HUES48 (cell line): Measurements from ENCODE around the gene H6PD.
A peak's percentile ranks its signal among the peaks of the same experiment; 100 is the strongest.

Source experiments
- H3K27ac ChIP-seq: one replicate; pipeline ENCODE4 v1.7.0; 2013; ENCODE audit warnings: low read depth, low read length, inconsistent platforms
- H3K27me3 ChIP-seq: 2 replicates; pipeline ENCODE4 v1.6.1; 2013; ENCODE audit warnings: mild to moderate bottlenecking, low read length; ENCODE audit not compliant: control insufficient read depth, insufficient read depth
- H3K36me3 ChIP-seq: 2 replicates; pipeline ENCODE4 v1.6.1; 2013; ENCODE audit warnings: low read length; ENCODE audit not compliant: control insufficient read depth, insufficient read depth
- H3K4me1 ChIP-seq: 2 replicates; pipeline ENCODE4 v1.6.1; 2013; ENCODE audit warnings: mild to moderate bottlenecking, low read length; ENCODE audit not compliant: control insufficient read depth, insufficient read depth
- H3K4me3 ChIP-seq: 2 replicates; pipeline ENCODE4 v1.5.1; 2013; ENCODE audit warnings: mild to moderate bottlenecking, low read depth, low read length
- H3K9ac ChIP-seq: 2 replicates; pipeline ENCODE4 v1.6.1; 2013; ENCODE audit warnings: mild to moderate bottlenecking, low read depth, low read length, moderate library complexity
- H3K9me3 ChIP-seq: 2 replicates; pipeline ENCODE4 v1.6.1; 2013; ENCODE audit warnings: low read length; ENCODE audit not compliant: control insufficient read depth, insufficient read depth

Gene H6PD

GRCh38 chr1:9231648-9232332 is 2.8 kb upstream of the H6PD start:
- H3K9ac ChIP-seq, result no peak overlapping the region
- no peak overlapping the region for H3K27ac ChIP-seq
- H3K4me1 ChIP-seq, result peaks cover 9% of the 10 kb centered on the region

GRCh38 chr1:9233241-9233941 is 1.2 kb upstream of the H6PD start:
- Histone ChIP-seq H3K27ac (no peak overlapping the region), H3K9ac (no peak overlapping the region), H3K4me1 (peaks cover 9% of the 10 kb centered on the region), H3K9me3 (no peaks in the 10 kb centered on the region), H3K36me3 (no peaks in the 10 kb centered on the region), H3K4me3 (no peak overlapping the region), H3K27me3 (no peaks in the 10 kb centered on the region)

More at GRCh38 chr1:9231648-9232332, 2.8 kb upstream of the H6PD start:
- H3K27me3 ChIP-seq, result no peaks in the 10 kb centered on the region
- H3K4me3 ChIP-seq, result no peak overlapping the region
- no peaks in the 10 kb centered on the region for H3K9me3 ChIP-seq
- no peaks in the 10 kb centered on the region for H3K36me3 ChIP-seq

GRCh38 chr1:9233942-9234222 is 692 bp upstream of the H6PD start:
- Histone ChIP-seq H3K27ac (no peak overlapping the region), H3K9ac (0 out of 2 replicates have a peak overlapping the region, but pooled peaks have one; percentile 51), H3K4me1 (peaks cover 9% of the 10 kb centered on the region), H3K27me3 (no peaks in the 10 kb centered on the region), H3K36me3 (no peaks in the 10 kb centered on the region), H3K9me3 (no peaks in the 10 kb centered on the region), H3K4me3 (peak overlapping the region; percentile 89)

- Histone ChIP-seq H3K36me3 (no peaks in the 10 kb centered on the region), H3K9ac (peak overlapping the region; percentile 91), H3K9me3 (no peaks in the 10 kb centered on the region), H3K27me3 (no peaks in the 10 kb centered on the region), H3K4me1 (peaks cover 18% of the 10 kb centered on the region), H3K4me3 (peak overlapping the region; percentile 89), H3K27ac (peak overlapping the region; percentile 88)
These were observed 504 bp downstream of the H6PD start for GRCh38 chr1:9235096-9235459.

GRCh38 chr1:9235560-9235959 is 986 bp downstream of the H6PD start:
- H3K9ac ChIP-seq, result no peak overlapping the region; the same call in 1 of the 2 replicates
- peaks cover 23% of the 10 kb centered on the region for H3K4me1 ChIP-seq

GRCh38 chr1:9238134-9238533 is 3.6 kb downstream of the H6PD start:
- H3K9ac ChIP-seq, result no peak overlapping the region
- no peaks in the 10 kb centered on the region for H3K9me3 ChIP-seq
- no peak overlapping the region for H3K4me3 ChIP-seq
- no peaks in the 10 kb centered on the region for H3K36me3 ChIP-seq
- H3K27me3 ChIP-seq, result no peaks in the 10 kb centered on the region
- no peak overlapping the region for H3K27ac ChIP-seq
- H3K4me1 ChIP-seq, result peaks cover 22% of the 10 kb centered on the region

More at GRCh38 chr1:9235560-9235959, 986 bp downstream of the H6PD start:
- Histone ChIP-seq H3K27me3 (no peaks in the 10 kb centered on the region), H3K27ac (no peak overlapping the region), H3K4me3 (peak overlapping the region; percentile 89), H3K36me3 (no peaks in the 10 kb centered on the region), H3K9me3 (no peaks in the 10 kb centered on the region)

- no peak overlapping the region for H3K9ac ChIP-seq
- H3K36me3 ChIP-seq, result no peaks in the 10 kb centered on the region
- peaks cover 22% of the 10 kb centered on the region for H3K4me1 ChIP-seq
- no peak overlapping the region for H3K4me3 ChIP-seq
- no peak overlapping the region for H3K27ac ChIP-seq
- H3K9me3 ChIP-seq, result no peaks in the 10 kb centered on the region
- no peaks in the 10 kb centered on the region for H3K27me3 ChIP-seq
These were observed 4.0 kb downstream of the H6PD start for GRCh38 chr1:9238550-9238949.

GRCh38 chr1:9239622-9240401 is 5.2 kb downstream of the H6PD start:
- no peak overlapping the region for H3K9ac ChIP-seq
- no peaks in the 10 kb centered on the region for H3K9me3 ChIP-seq
- no peaks in the 10 kb centered on the region for H3K36me3 ChIP-seq
- no peak overlapping the region for H3K27ac ChIP-seq
- no peaks in the 10 kb centered on the region for H3K27me3 ChIP-seq
- H3K4me3 ChIP-seq, result no peak overlapping the region
- peaks cover 19% of the 10 kb centered on the region for H3K4me1 ChIP-seq

GRCh38 chr1:9240914-9241820 is 6.6 kb downstream of the H6PD start:
- Histone ChIP-seq H3K27me3 (no peaks in the 10 kb centered on the region), H3K4me3 (no peak overlapping the region), H3K27ac (peak overlapping the region; percentile 73), H3K4me1 (peaks cover 19% of the 10 kb centered on the region), H3K9ac (no peak overlapping the region), H3K36me3 (no peaks in the 10 kb centered on the region), H3K9me3 (no peaks in the 10 kb centered on the region)

- no peak overlapping the region for H3K9ac ChIP-seq
- H3K27me3 ChIP-seq, result no peaks in the 10 kb centered on the region
- no peaks in the 10 kb centered on the region for H3K36me3 ChIP-seq
- no peaks in the 10 kb centered on the region for H3K9me3 ChIP-seq
- H3K27ac ChIP-seq, result no peak overlapping the region
- H3K4me3 ChIP-seq, result no peak overlapping the region
- H3K4me1 ChIP-seq, result peaks cover 19% of the 10 kb centered on the region
These were observed 7.3 kb downstream of the H6PD start for GRCh38 chr1:9241891-9242290.
